NCI-H187 treated with DMSO at 0.1 percent for 48 hours (cell line): ENCODE measurements around the gene ERVW-1.
A peak's percentile ranks its signal among the peaks of the same experiment; 100 is the strongest.

Experiments
- DNase-seq: peaks from one replicate; lab custom pipeline; 2025; lab: John Stamatoyannopoulos, UW

ERVW-1 gene

GRCh38 chr7:92425311-92425947 lies 52.3 kb downstream of the ERVW-1 start:
- DNase-seq = no peak

DNA sequence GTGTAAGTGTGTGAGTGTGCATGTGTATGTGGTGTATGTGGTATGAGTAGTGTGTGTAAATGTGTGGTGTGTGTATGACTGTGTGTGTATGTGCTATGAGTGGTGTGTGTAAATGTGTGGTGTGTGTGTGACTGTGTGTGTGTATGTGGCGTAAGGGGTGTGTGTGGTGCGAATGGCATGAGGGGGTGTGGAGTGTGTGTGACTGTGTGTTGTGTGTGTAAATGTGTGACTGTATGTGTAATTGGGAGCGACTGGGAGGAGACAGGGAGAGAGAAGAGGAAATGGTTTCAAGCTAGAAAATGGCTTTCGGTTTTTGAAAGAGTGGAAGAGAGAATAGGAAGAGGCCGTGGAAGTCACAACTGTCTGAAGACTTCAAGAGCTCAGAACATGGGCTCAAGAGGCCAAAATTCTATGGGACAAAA lies 54.0 kb downstream of the ERVW-1 start:
- DNase-seq = no peak

GRCh38 chr7:92422926-92423325 lies 54.8 kb downstream of the ERVW-1 start:
- DNase-seq = no peak

- DNase-seq = peak; percentile 57
Measured at GRCh38 chr7:92421676-92422435, 55.9 kb downstream of the ERVW-1 start.
